K562 (cell line): Measurements from ENCODE around the gene SLC12A9. TPM values are rescaled to one million over a fixed set of nuclear protein-coding genes. Genes with fewer than 3 reads are reported as not detected.
A peak's percentile ranks its signal among the peaks of the same experiment; 100 is the strongest.

Experiments used
- BRD9 ChIP-seq: fragments of 450-650 bp; IDR thresholded peaks from 2 replicates; pipeline ENCODE4 v1.6.1; 2018; ENCODE audit warnings: low read depth; ENCODE audit not compliant: partially characterized antibody
- EHMT2 ChIP-seq: fragments of 450-650 bp; IDR thresholded peaks from 2 replicates; pipeline ENCODE4 v1.6.1; 2018; ENCODE audit warnings: antibody characterized with exemption
- FUS ChIP-seq: fragments of 200-400 bp; formaldehyde crosslinking; optimal IDR thresholded peaks from 2 replicates; pipeline ENCODE3; 2017; ENCODE audit warnings: low read depth, low read length
- L3MBTL2 ChIP-seq: fragments of 450-650 bp; IDR thresholded peaks from 2 replicates; pipeline ENCODE4 v1.6.1; 2016; ENCODE audit warnings: mild to moderate bottlenecking, moderate library complexity
- MEIS2 ChIP-seq: fragments of 450-650 bp; IDR thresholded peaks from 2 replicates; pipeline ENCODE4 v1.6.1; 2014; ENCODE audit warnings: mild to moderate bottlenecking; ENCODE audit not compliant: partially characterized antibody
- MTF1 ChIP-seq: fragments of 250-450 bp; sonication (Bioruptor Pico); IDR thresholded peaks from 2 replicates; pipeline ENCODE4 v1.9.0; 2021; ENCODE audit warnings: moderate library complexity, mild to moderate bottlenecking, inconsistent platforms, borderline replicate concordance
- NCOA1 ChIP-seq: fragments of 450-650 bp; IDR thresholded peaks from 2 replicates; pipeline ENCODE4 v1.6.1; 2016; ENCODE audit warnings: low read depth
- PHB ChIP-seq: fragments of 250-450 bp; sonication (Bioruptor Pico); IDR thresholded peaks from 2 replicates; pipeline ENCODE4 v1.5.0; 2021
- RAD51 ChIP-seq: fragments of 450-650 bp; IDR thresholded peaks from 2 replicates; pipeline ENCODE4 v1.7.1; 2016; ENCODE audit warnings: low read depth, mild to moderate bottlenecking, borderline replicate concordance
- ZNF384 ChIP-seq: IDR thresholded peaks from 2 replicates; pipeline ENCODE4 v1.6.1; 2012; ENCODE audit warnings: low read depth, low read length, improper control_type of control experiment
- ZNF76 ChIP-seq: fragments of 250-450 bp; sonication (Bioruptor Pico); IDR thresholded peaks from 2 replicates; pipeline ENCODE4 v1.4.0; 2020; ENCODE audit warnings: mild to moderate bottlenecking, moderate library complexity, borderline replicate concordance
- polyA plus RNA-seq, 8 experiments: library from polyadenylated mRNA; depleted of rRNA in 4 of 8; stranded (reverse) in 5 of 8; unstranded in 3 of 8; fragments of >200 nt; fragmentation: Nextera tagmentation in 2 of 8; fragmentation: Illumina TruSeq in 1 of 8; extraction: Ambion mirVana in 2 of 8; extraction: Trizol in 1 of 8; gene quantifications; 2 replicates each; pipeline versions ENCODE4 v1.2.1 to v1.2.3, GENCODE V29; 2011 to 2014; ENCODE audit warnings: inconsistent platforms in 1 of 8, missing spikeins in 1 of 8
- total RNA-seq, 7 experiments: library from RNA; depleted of rRNA in 6 of 7; stranded (reverse); fragments of >200 nt in 6 of 7; fragmentation: Illumina TruSeq in 2 of 7; extraction: Trizol in 2 of 7; gene quantifications; 2 replicates each; pipeline versions ENCODE4 v1.2.1 to v1.2.3, GENCODE V29; 2011 to 2021; ENCODE audit warnings: low replicate concordance in 1 of 7
- TF ChIP-seq, protein P1 (sequence below): fragments of 250-450 bp; sonication (Bioruptor Pico); IDR thresholded peaks from 2 replicates; pipeline ENCODE4 v1.4.0; 2020; ENCODE audit warnings: mild to moderate bottlenecking, moderate library complexity
- TF ChIP-seq, protein P2 (sequence below): fragments of 250-450 bp; sonication (Bioruptor Pico); IDR thresholded peaks from 2 replicates; pipeline ENCODE4 v1.4.0; 2020
- TF ChIP-seq, protein P3 (sequence below): sonication (generic); formaldehyde crosslinking; IDR thresholded peaks from 2 replicates; pipeline ENCODE4 v1.8.0; 2022; ENCODE audit warnings: missing genetic modification reagents, mild to moderate bottlenecking, borderline replicate concordance
- TF ChIP-seq, protein P4 (sequence below): sonication (generic); formaldehyde crosslinking; IDR thresholded peaks from 2 replicates; pipeline ENCODE4 v1.8.0; 2022; ENCODE audit warnings: missing genetic modification reagents, mild to moderate bottlenecking, borderline replicate concordance
- TF ChIP-seq, protein P5 (sequence below): fragments of 250-450 bp; sonication (Bioruptor Pico); IDR thresholded peaks from 2 replicates; pipeline ENCODE4 v1.5.0; 2021; ENCODE audit warnings: mild to moderate bottlenecking, moderate library complexity

Gene SLC12A9
- total and polyA plus RNA-seq, 9 of the 15 experiments (the other 6 are each of a cell fraction or from before 2014, with no cell fraction given) = 0.06 to 20.2 (median 10.7) TPM

DNA sequence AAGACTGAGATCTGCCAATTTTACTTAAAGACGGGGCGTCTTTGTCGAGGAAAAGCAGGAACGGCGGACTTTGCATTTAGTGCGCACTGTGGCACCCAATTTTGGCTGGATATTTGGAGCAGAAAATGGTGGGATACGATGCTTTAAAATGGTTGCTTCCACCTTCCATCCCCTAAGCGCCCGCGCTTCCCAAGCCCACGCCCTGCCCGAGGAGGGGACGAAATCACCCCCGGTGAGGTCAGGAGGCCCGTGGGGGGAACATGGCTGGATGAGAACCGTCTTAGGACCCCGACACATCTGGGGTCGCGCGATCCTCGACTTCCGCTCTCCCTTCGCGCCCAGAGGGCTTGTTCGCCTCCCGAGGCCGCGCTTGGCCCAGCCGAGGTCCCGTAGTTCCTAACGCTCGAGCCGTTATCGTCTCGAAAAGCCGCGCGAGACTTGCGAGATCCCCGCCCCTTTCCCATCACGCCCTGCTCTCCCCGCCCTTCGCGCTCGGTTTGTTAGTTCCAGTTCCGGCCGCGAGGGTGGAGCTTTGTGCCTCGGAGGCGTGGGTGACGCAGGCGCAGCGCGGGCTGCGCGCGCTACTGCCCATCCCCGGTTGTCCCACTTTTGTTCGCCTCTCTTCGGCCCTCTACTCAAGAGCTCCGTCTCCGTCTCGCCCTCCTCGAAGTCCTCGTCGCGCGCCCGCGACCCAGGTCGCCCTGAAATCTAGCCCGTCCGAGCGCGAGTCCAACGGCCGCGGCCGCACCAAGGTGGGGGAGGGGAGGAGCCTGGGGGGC, 22.3 kb downstream of the SLC12A9 start, which contains the start of gene SRRT (continued):
- TF ChIP-seq, protein P1, sequence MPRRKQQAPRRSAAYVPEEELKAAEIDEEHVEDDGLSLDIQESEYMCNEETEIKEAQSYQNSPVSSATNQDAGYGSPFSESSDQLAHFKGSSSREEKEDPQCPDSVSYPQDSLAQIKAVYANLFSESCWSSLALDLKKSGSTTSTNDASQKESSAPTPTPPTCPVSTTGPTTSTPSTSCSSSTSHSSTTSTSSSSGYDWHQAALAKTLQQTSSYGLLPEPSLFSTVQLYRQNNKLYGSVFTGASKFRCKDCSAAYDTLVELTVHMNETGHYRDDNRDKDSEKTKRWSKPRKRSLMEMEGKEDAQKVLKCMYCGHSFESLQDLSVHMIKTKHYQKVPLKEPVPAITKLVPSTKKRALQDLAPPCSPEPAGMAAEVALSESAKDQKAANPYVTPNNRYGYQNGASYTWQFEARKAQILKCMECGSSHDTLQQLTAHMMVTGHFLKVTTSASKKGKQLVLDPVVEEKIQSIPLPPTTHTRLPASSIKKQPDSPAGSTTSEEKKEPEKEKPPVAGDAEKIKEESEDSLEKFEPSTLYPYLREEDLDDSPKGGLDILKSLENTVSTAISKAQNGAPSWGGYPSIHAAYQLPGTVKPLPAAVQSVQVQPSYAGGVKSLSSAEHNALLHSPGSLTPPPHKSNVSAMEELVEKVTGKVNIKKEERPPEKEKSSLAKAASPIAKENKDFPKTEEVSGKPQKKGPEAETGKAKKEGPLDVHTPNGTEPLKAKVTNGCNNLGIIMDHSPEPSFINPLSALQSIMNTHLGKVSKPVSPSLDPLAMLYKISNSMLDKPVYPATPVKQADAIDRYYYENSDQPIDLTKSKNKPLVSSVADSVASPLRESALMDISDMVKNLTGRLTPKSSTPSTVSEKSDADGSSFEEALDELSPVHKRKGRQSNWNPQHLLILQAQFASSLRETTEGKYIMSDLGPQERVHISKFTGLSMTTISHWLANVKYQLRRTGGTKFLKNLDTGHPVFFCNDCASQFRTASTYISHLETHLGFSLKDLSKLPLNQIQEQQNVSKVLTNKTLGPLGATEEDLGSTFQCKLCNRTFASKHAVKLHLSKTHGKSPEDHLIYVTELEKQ (CRISPR knock-in tag) = peak; percentile 45; the same call in 1 of the 2 replicates
- TF ChIP-seq RAD51 = no peak
- TF ChIP-seq, protein P2, sequence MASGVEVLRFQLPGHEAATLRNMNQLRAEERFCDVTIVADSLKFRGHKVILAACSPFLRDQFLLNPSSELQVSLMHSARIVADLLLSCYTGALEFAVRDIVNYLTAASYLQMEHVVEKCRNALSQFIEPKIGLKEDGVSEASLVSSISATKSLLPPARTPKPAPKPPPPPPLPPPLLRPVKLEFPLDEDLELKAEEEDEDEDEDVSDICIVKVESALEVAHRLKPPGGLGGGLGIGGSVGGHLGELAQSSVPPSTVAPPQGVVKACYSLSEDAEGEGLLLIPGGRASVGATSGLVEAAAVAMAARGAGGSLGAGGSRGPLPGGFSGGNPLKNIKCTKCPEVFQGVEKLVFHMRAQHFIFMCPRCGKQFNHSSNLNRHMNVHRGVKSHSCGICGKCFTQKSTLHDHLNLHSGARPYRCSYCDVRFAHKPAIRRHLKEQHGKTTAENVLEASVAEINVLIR (CRISPR knock-in tag) = no peak
- peak; percentile 70 for TF ChIP-seq NCOA1
- TF ChIP-seq ZNF384 = no peak
- TF ChIP-seq ZNF76 (CRISPR knock-in tag) = peak; percentile 74; the same call in 1 of the 2 replicates
- peak; percentile 84 for TF ChIP-seq MEIS2
- peak; percentile 51; the same call in 1 of the 2 replicates for TF ChIP-seq PHB (CRISPR knock-in tag)
- TF ChIP-seq, protein P3, sequence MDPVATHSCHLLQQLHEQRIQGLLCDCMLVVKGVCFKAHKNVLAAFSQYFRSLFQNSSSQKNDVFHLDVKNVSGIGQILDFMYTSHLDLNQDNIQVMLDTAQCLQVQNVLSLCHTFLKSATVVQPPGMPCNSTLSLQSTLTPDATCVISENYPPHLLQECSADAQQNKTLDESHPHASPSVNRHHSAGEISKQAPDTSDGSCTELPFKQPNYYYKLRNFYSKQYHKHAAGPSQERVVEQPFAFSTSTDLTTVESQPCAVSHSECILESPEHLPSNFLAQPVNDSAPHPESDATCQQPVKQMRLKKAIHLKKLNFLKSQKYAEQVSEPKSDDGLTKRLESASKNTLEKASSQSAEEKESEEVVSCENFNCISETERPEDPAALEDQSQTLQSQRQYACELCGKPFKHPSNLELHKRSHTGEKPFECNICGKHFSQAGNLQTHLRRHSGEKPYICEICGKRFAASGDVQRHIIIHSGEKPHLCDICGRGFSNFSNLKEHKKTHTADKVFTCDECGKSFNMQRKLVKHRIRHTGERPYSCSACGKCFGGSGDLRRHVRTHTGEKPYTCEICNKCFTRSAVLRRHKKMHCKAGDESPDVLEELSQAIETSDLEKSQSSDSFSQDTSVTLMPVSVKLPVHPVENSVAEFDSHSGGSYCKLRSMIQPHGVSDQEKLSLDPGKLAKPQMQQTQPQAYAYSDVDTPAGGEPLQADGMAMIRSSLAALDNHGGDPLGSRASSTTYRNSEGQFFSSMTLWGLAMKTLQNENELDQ (CRISPR knock-in tag) = no peak
- TF ChIP-seq, protein P4, sequence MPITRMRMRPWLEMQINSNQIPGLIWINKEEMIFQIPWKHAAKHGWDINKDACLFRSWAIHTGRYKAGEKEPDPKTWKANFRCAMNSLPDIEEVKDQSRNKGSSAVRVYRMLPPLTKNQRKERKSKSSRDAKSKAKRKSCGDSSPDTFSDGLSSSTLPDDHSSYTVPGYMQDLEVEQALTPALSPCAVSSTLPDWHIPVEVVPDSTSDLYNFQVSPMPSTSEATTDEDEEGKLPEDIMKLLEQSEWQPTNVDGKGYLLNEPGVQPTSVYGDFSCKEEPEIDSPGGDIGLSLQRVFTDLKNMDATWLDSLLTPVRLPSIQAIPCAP (CRISPR knock-in tag) = no peak; the same call in 1 of the 2 replicates
- peak; percentile 94 for TF ChIP-seq L3MBTL2
- no peak for TF ChIP-seq MTF1 (CRISPR knock-in tag)
- TF ChIP-seq, protein P5, sequence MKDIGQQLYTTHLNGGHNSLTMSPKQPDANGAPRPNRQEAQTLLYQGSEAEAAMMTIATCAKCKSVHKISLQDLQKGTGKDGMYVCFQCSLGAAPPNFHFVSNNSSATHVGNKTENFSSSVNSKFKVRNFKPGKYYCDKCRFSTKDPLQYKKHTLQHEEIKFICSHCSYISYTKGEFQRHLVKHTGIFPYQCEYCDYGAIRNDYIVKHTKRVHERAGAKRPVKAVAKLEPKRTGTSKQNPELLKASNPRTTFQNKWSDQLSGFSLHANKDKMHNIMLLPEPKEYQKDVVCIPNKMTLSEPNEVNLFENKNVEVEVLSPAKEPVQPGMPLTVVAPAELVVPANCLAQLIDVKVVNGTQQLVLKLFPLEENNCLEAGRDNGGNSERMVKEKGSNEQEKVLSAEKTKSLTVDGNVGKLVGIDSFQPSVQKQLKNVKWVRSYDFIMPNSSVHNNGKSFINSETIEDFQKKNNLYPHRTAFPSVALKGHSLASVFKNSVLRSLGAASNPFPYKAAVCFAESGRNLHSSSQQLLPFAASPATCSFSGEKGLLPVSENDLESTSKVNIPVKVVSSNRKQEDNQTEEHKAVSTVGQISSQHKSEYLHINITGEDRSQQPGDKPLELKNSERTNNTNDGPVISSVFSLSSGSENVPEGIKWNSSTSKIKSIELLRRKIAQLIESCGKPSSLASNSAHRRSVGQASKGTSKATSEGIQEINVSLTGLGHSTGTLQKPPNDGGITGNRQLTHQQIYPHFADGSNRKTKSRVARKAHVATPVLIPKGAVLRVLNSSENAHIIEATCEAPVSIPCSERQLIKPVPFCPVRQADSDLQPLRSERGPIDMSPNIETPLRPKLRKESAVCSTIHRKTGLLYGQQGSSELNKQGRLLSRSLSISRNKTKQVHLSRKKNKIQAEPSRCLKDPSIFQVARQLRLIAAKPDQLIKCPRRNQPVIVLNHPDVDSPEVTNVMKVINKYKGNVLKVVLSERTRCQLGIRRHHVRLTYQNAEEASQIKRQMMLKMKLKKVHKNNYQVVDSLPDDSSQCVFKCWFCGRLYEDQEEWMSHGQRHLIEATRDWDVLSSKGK (CRISPR knock-in tag) = no peak
- 0 out of 2 replicates have a peak, but pooled peaks have one; percentile 24 for TF ChIP-seq EHMT2
- peak; percentile 94 for TF ChIP-seq BRD9
- no peak for TF ChIP-seq FUS
